ENCODE data around the gene TMEM121.
A peak's percentile ranks its signal among the peaks of the same experiment; 100 is the strongest.

TMEM121 gene

GRCh38 chr14:105498430-105499255 lies 27.7 kb upstream of the TMEM121 start:
- Histone ChIP-seq H3K36me3 (peaks cover 0 to 38% (median 11%) of the 10 kb centered on the region in 11 experiments; a peak in 13 of 22 replicates), H3K4me2 (no peak overlapping the region), H3K4me3 (no peak overlapping the region), H3K9ac (no peak overlapping the region), H4K20me1 (peaks cover 0 to 76% (median 0%) of the 10 kb centered on the region in 11 experiments; a peak in 10 of 22 replicates), H3K27ac (no peak overlapping the region), H3K4me1 (peaks cover 0 to 15% (median 6%) of the 10 kb centered on the region in 10 experiments; a peak in 10 of 20 replicates), H3K9me3 (replicated peaks in 1 of 11) (no peaks in the 10 kb centered on the region), H3K27me3 (no peaks in the 10 kb centered on the region)
- TF ChIP-seq Cebpa-rat (IDR thresholded peaks at IDR 0.05), result no peak

GRCh38 chr14:105499256-105500035 lies 26.9 kb upstream of the TMEM121 start:
- TF ChIP-seq Cebpa-rat (IDR thresholded peaks at IDR 0.05), result no peak
- H3K27me3 ChIP-seq, result no peaks in the 10 kb centered on the region
- H3K36me3 ChIP-seq, result peaks cover 0 to 35% (median 11%) of the 10 kb centered on the region in 11 experiments; a peak in 13 of 22 replicates
- peaks cover 0 to 23% (median 12%) of the 10 kb centered on the region in 10 experiments; a peak in 17 of 20 replicates for H3K4me1 ChIP-seq
- peaks cover 0 to 71% (median 0%) of the 10 kb centered on the region in 11 experiments; a peak in 9 of 22 replicates for H4K20me1 ChIP-seq
- no peak overlapping the region for H3K27ac ChIP-seq
- no peak overlapping the region for H3K9ac ChIP-seq
- no peaks in the 10 kb centered on the region for H3K9me3 ChIP-seq (replicated peaks in 1 of 11)
- H3K4me2 ChIP-seq, result no peak overlapping the region
- H3K4me3 ChIP-seq, result no peak overlapping the region

DNA sequence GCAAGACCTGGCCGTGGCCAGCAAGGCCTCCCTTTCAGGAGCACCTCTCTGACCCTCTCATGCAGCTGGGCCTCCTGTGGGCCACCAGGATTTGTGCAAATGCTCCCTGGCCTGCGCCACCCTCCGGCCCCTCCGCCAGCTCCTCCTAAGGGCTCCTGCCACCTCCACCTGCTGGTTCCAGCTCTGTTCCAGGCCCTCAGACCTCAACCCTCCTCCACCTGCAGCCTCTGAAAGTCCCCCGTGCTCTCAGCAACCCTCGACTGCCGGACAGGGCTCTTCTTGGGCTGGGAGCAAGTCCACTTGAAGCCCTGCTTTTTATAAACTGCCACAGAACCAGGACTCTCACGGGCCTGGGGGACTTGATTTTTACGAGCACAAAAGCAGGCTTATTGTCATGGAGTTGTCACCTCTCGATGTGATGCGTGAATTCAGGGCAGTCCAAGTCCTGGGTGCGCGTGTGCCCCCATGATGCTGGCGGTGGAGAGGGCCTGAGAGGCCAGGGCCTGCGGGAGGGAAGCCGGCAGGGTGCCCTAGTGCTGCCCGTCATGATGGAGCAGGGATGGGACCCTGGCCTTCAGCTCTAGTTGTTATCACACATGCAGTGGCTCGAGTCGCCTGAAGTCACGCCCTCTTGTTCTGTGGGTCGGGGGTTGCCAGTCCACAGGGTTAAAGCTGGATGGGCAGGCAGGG lies 26.2 kb upstream of the TMEM121 start:
- no peak for TF ChIP-seq Cebpa-rat (IDR thresholded peaks at IDR 0.05)

DNA sequence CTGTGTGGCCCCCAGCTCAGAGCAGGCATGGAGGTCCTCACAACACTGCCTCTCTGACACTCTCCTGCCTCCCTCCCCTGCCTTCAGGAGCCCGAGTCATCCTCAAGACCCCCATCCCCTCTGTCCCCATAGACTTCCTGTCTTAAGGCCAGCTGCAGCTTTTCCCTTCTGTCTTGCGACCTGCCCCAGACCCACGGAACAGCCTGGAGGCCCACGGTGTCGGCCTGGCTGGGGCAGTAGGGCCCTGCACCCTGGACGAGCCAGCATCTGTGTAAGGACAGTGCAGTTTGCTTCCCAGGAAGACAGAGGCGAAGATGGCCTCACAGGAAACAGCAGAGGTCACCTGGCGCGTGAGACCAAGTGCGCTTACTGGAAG lies 25.7 kb upstream of the TMEM121 start:
- no peaks in the 10 kb centered on the region for H3K9me3 ChIP-seq (replicated peaks in 1 of 11)
- peaks cover 0 to 32% (median 22%) of the 10 kb centered on the region in 10 experiments; a peak in 17 of 20 replicates for H3K4me1 ChIP-seq
- H3K4me2 ChIP-seq, result no peak overlapping the region
- no peaks in the 10 kb centered on the region; a peak in 1 of 22 replicates for H3K27me3 ChIP-seq
- no peak overlapping the region for H3K4me3 ChIP-seq
- peak overlapping the region in 1 of 11 experiments; percentile 36; a peak in 1 of 22 replicates for H3K9ac ChIP-seq
- TF ChIP-seq Cebpa-rat (IDR thresholded peaks at IDR 0.05), result no peak
- peaks cover 0 to 32% (median 11%) of the 10 kb centered on the region in 11 experiments; a peak in 10 of 22 replicates for H3K36me3 ChIP-seq
- H3K27ac ChIP-seq, result 0 out of 22 replicates have a peak overlapping the region, but pooled peaks of 1 of the 11 experiments have one; percentile 14
- peaks cover 0 to 59% (median 0%) of the 10 kb centered on the region in 11 experiments; a peak in 7 of 22 replicates for H4K20me1 ChIP-seq

More for the DNA sequence above, 26.2 kb upstream of the TMEM121 start:
- peak overlapping the region in 1 of 11 experiments; percentile 36; a peak in 2 of 22 replicates for H3K9ac ChIP-seq
- H3K27me3 ChIP-seq, result no peaks in the 10 kb centered on the region; a peak in 1 of 22 replicates
- peaks cover 0 to 64% (median 0%) of the 10 kb centered on the region in 11 experiments; a peak in 8 of 22 replicates for H4K20me1 ChIP-seq
- peaks cover 0 to 30% (median 19%) of the 10 kb centered on the region in 10 experiments; a peak in 17 of 20 replicates for H3K4me1 ChIP-seq
- no peak overlapping the region for H3K4me3 ChIP-seq
- H3K9me3 ChIP-seq (replicated peaks in 1 of 11), result no peaks in the 10 kb centered on the region
- 0 out of 22 replicates have a peak overlapping the region, but pooled peaks of 1 of the 11 experiments have one; percentile 14 for H3K27ac ChIP-seq
- H3K4me2 ChIP-seq, result no peak overlapping the region
- H3K36me3 ChIP-seq, result peaks cover 0 to 32% (median 11%) of the 10 kb centered on the region in 11 experiments; a peak in 12 of 22 replicates

DNA sequence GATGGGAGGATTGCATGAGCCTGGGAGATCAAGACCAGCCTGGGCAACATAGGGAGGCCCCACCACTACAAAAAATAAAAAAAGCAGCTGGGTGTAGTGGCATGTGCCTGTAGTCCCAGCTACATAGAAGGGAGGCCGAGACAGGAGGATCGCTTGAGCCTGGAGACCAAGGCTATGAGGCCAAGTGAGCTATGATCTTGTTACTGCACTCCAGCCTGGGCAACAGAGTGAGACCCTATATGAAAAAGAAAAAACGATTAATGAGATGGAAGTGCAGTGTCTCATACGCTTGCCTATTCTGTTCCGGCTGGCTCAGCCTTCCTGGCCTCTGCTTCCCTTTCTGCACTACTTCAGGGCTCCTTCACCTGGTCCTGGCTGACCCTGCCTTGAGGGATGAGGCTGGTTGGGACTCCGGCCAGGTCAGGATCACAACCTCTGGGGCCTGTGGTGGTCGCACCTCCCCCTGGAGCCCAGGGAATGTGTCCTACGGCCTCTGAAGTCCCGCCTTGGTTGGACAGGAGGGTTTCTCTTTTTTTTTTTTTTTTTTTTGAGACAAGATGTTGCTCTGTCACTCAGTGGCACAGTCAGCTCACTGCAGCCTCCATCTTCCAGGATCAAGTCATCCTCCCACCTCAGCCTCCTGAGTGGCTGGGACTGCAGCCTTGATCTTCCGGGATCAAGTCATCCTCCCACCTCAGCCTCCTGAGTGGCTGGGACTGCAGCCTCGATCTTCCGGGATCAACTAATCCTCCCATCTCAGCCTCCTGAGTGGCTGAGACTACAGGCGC lies 24.7 kb upstream of the TMEM121 start:
- H3K27me3 ChIP-seq, result no peaks in the 10 kb centered on the region; a peak in 1 of 22 replicates
- H3K9ac ChIP-seq, result no peak overlapping the region
- peaks cover 0 to 32% (median 22%) of the 10 kb centered on the region in 10 experiments; a peak in 17 of 20 replicates for H3K4me1 ChIP-seq
- H3K36me3 ChIP-seq, result peaks cover 0 to 26% (median 11%) of the 10 kb centered on the region in 11 experiments; a peak in 10 of 22 replicates
- H3K27ac ChIP-seq, result no peak overlapping the region
- TF ChIP-seq Cebpa-rat (IDR thresholded peaks at IDR 0.05), result no peak
- H4K20me1 ChIP-seq, result peaks cover 0 to 54% (median 0%) of the 10 kb centered on the region in 11 experiments; a peak in 7 of 22 replicates
- no peaks in the 10 kb centered on the region for H3K9me3 ChIP-seq (replicated peaks in 1 of 11)
- no peak overlapping the region for H3K4me3 ChIP-seq
- H3K4me2 ChIP-seq, result no peak overlapping the region

- Histone ChIP-seq H3K27ac (no peak overlapping the region), H3K4me3 (no peak overlapping the region), H3K4me2 (peak overlapping the region in 4 of 11 experiments; percentile 11 to 32 (median 19); a peak in 3 of 22 replicates), H4K20me1 (peaks cover 0 to 44% (median 0%) of the 10 kb centered on the region in 11 experiments; a peak in 5 of 22 replicates), H3K27me3 (peaks cover 0 to 6% (median 0%) of the 10 kb centered on the region in 11 experiments; a peak in 5 of 22 replicates), H3K9me3 (replicated peaks in 1 of 11) (no peaks in the 10 kb centered on the region), H3K4me1 (peaks cover 0 to 39% (median 24%) of the 10 kb centered on the region in 10 experiments; a peak in 17 of 20 replicates), H3K9ac (0 out of 22 replicates have a peak overlapping the region, but pooled peaks of 3 of the 11 experiments have one; percentile 10 to 15 (median 14)), H3K36me3 (peaks cover 0 to 18% (median 9%) of the 10 kb centered on the region in 11 experiments; a peak in 9 of 22 replicates)
- no peak for TF ChIP-seq Cebpa-rat (IDR thresholded peaks at IDR 0.05)
Observed at GRCh38 chr14:105502446-105503295, 23.7 kb upstream of the TMEM121 start.

- Histone ChIP-seq H3K9me3 (replicated peaks in 1 of 11) (no peaks in the 10 kb centered on the region), H3K36me3 (peaks cover 0 to 14% (median 6%) of the 10 kb centered on the region in 11 experiments; a peak in 9 of 22 replicates), H3K4me1 (peaks cover 0 to 45% (median 30%) of the 10 kb centered on the region in 10 experiments; a peak in 17 of 20 replicates), H3K27ac (no peak overlapping the region), H3K27me3 (peaks cover 0 to 7% (median 0%) of the 10 kb centered on the region in 11 experiments; a peak in 5 of 22 replicates), H3K9ac (no peak overlapping the region), H3K4me3 (no peak overlapping the region), H4K20me1 (peaks cover 0 to 38% (median 0%) of the 10 kb centered on the region in 11 experiments; a peak in 5 of 22 replicates), H3K4me2 (peak overlapping the region in 4 of 11 experiments; percentile 2 to 36 (median 16); a peak in 4 of 22 replicates)
- no peak for TF ChIP-seq Cebpa-rat (IDR thresholded peaks at IDR 0.05)
Observed at GRCh38 chr14:105503296-105503640, 23.1 kb upstream of the TMEM121 start.

Data from BLaER1 treated with 17β-estradiol and CSF1 and Interleukin-3, amounts not matched to agents 10 nM and 100 nM (cell line).